Measurements from ENCODE around the gene QRICH2. TPM values are rescaled to one million over a fixed set of nuclear protein-coding genes. Genes with fewer than 3 reads are reported as not detected.

QRICH2 gene
- total and polyA plus RNA-seq, 9 of the 15 experiments (the other 6 are each of a cell fraction or from before 2014, with no cell fraction given): 0.03 to 1.6 (median 0.81) TPM

DNA sequence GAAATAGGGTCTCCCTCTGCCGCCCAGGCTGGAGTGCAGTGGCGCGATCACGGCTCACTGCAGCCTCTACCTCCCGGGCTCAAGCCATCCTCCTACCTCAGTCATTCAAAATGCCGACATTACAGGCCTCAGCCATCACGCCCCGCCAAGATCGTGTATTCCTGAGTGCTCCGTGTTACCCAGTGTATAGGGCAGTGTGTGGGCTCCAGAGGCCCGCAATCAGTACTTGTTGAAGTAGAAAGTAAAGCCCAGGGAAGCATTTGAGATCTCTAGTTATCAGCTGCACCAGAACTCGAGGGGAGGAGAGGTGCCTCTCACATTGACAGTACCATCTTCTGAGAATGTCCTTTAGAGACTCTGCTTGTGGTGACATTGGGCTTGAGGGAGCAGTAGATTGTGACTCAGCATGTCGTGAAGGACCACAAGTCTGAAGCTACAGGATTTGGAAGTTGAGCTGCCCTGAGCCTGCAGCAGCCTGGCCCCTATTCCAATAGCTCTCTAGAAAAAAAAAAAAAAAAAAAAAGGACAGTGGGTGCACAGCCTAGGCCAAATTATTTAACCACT is 46.8 kb upstream of the QRICH2 start (continued):
- no peak for TF ChIP-seq CCAR2 (IDR thresholded peaks at IDR 0.05; ENCODE audit: low read depth, low read length)
- TF ChIP-seq FOSL1 (tag; conservative IDR thresholded peaks at IDR 0.05): peak; percentile 73
- no peak for TF ChIP-seq EGR1 (conservative IDR thresholded peaks at IDR 0.05)
- TF ChIP-seq, protein P1, sequence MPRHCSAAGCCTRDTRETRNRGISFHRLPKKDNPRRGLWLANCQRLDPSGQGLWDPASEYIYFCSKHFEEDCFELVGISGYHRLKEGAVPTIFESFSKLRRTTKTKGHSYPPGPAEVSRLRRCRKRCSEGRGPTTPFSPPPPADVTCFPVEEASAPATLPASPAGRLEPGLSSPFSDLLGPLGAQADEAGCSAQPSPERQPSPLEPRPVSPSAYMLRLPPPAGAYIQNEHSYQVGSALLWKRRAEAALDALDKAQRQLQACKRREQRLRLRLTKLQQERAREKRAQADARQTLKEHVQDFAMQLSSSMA (CRISPR knock-in tag; IDR thresholded peaks at IDR 0.05): no peak
- TF ChIP-seq NFIC (IDR thresholded peaks at IDR 0.05): peak; percentile 74
- no peak for TF ChIP-seq HNRNPH1 (optimal IDR thresholded peaks at IDR 0.05; ENCODE audit: low read depth, low read length)
- TF ChIP-seq STAT5A (IDR thresholded peaks at IDR 0.05; ENCODE audit: borderline replicate concordance, low read length): peak; percentile 83
- TF ChIP-seq, protein P2, sequence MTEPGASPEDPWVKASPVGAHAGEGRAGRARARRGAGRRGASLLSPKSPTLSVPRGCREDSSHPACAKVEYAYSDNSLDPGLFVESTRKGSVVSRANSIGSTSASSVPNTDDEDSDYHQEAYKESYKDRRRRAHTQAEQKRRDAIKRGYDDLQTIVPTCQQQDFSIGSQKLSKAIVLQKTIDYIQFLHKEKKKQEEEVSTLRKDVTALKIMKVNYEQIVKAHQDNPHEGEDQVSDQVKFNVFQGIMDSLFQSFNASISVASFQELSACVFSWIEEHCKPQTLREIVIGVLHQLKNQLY (CRISPR knock-in tag; conservative IDR thresholded peaks at IDR 0.05): no peak
- TF ChIP-seq OTX1 (CRISPR knock-in tag; IDR thresholded peaks at IDR 0.05): no peak
- no peak for TF ChIP-seq ZNF696 (CRISPR knock-in tag; conservative IDR thresholded peaks at IDR 0.05)
- TF ChIP-seq, protein P3, sequence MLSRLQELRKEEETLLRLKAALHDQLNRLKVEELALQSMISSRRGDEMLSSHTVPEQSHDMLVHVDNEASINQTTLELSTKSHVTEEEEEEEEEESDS (CRISPR knock-in tag; IDR thresholded peaks at IDR 0.05): no peak
- TF ChIP-seq, protein P4, sequence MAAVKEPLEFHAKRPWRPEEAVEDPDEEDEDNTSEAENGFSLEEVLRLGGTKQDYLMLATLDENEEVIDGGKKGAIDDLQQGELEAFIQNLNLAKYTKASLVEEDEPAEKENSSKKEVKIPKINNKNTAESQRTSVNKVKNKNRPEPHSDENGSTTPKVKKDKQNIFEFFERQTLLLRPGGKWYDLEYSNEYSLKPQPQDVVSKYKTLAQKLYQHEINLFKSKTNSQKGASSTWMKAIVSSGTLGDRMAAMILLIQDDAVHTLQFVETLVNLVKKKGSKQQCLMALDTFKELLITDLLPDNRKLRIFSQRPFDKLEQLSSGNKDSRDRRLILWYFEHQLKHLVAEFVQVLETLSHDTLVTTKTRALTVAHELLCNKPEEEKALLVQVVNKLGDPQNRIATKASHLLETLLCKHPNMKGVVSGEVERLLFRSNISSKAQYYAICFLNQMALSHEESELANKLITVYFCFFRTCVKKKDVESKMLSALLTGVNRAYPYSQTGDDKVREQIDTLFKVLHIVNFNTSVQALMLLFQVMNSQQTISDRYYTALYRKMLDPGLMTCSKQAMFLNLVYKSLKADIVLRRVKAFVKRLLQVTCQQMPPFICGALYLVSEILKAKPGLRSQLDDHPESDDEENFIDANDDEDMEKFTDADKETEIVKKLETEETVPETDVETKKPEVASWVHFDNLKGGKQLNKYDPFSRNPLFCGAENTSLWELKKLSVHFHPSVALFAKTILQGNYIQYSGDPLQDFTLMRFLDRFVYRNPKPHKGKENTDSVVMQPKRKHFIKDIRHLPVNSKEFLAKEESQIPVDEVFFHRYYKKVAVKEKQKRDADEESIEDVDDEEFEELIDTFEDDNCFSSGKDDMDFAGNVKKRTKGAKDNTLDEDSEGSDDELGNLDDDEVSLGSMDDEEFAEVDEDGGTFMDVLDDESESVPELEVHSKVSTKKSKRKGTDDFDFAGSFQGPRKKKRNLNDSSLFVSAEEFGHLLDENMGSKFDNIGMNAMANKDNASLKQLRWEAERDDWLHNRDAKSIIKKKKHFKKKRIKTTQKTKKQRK (IDR thresholded peaks at IDR 0.05; ENCODE audit: borderline replicate concordance, low read depth, low read length): no peak
- TF ChIP-seq ZFX (CRISPR knock-in tag; IDR thresholded peaks at IDR 0.05): no peak
- TF ChIP-seq, protein P5, sequence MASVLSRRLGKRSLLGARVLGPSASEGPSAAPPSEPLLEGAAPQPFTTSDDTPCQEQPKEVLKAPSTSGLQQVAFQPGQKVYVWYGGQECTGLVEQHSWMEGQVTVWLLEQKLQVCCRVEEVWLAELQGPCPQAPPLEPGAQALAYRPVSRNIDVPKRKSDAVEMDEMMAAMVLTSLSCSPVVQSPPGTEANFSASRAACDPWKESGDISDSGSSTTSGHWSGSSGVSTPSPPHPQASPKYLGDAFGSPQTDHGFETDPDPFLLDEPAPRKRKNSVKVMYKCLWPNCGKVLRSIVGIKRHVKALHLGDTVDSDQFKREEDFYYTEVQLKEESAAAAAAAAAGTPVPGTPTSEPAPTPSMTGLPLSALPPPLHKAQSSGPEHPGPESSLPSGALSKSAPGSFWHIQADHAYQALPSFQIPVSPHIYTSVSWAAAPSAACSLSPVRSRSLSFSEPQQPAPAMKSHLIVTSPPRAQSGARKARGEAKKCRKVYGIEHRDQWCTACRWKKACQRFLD (CRISPR knock-in tag; IDR thresholded peaks at IDR 0.05): peak; percentile 23
- no peak for TF ChIP-seq PPARD (CRISPR knock-in tag; IDR thresholded peaks at IDR 0.05)
- TF ChIP-seq KLF13 (tag; IDR thresholded peaks at IDR 0.05; ENCODE audit: borderline replicate concordance, low read depth): no peak
- TF ChIP-seq RFX1 (IDR thresholded peaks at IDR 0.05): no peak
- no peak for TF ChIP-seq NFIX (CRISPR knock-in tag; IDR thresholded peaks at IDR 0.05; ENCODE audit: low read depth)
- peak; percentile 25; the same call in 1 of the 2 replicates for TF ChIP-seq KDM2B (CRISPR knock-in tag; IDR thresholded peaks at IDR 0.05)
- no peak for TF ChIP-seq LARP7 (IDR thresholded peaks at IDR 0.05)
- no peak for TF ChIP-seq SP1 (CRISPR knock-in tag; IDR thresholded peaks at IDR 0.05)
- TF ChIP-seq HOXB6 (CRISPR knock-in tag; IDR thresholded peaks at IDR 0.05; ENCODE audit: borderline replicate concordance): no peak
- TF ChIP-seq PTRF (tag; IDR thresholded peaks at IDR 0.05): no peak
- peak; percentile 73 for TF ChIP-seq RNF2 (IDR thresholded peaks at IDR 0.05)
- TF ChIP-seq HDAC2 (IDR thresholded peaks at IDR 0.05): peak; percentile 95

All from K562 (cell line).